22Rv1 (cell line): ENCODE results near the gene SYT6.

Source experiments
- ZFX ChIP-seq: fragments of 450-650 bp; IDR thresholded peaks from 2 replicates; pipeline ENCODE4 v1.6.1; 2017; ENCODE audit warnings: antibody characterized with exemption, borderline replicate concordance
- TF ChIP-seq, protein P1 (sequence below): fragments of 450-650 bp; IDR thresholded peaks from 2 replicates; pipeline ENCODE4 v1.5.1; 2017; ENCODE audit warnings: mild to moderate bottlenecking

DNA sequence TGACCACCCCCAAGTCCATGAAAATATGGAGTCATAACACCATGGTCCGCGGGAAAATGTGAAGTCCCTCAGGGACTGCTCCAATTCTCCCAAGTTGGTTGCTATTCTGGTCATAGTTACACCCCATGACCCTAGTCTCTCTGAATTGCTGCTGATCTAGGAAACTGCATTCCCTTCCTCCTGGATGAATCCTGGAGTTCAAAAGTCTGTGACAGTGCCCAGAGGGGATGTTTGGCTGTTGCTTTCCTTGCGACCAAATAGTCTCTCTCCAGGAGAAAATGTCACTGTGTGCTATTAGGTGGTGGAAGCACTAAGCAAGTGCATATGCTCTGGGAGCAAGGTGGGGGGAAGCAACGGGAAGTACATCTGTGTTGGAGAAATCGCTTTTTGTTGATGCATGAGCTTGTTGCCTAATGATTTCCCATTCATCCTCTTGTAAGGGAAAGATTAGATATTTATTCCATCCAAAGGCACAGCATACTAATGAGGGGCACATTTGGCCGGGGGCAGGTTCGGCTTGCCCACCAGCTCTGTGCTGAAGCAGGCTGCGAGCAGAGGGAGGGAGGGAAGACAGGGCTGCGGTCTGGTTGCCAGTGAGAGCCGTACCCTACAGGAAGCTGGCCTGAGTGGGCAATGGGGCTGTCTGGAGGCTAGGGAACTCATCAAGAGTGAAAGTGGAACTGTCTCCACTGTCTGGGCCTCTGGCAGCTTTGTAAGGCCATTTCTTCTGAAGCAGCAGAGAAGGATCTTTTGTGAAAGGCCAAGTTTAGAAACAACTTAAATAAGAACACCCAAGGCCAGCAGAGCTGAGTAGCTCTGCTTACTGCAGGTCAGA is 27.2 kb downstream of the SYT6 start:
- TF ChIP-seq, protein P1, sequence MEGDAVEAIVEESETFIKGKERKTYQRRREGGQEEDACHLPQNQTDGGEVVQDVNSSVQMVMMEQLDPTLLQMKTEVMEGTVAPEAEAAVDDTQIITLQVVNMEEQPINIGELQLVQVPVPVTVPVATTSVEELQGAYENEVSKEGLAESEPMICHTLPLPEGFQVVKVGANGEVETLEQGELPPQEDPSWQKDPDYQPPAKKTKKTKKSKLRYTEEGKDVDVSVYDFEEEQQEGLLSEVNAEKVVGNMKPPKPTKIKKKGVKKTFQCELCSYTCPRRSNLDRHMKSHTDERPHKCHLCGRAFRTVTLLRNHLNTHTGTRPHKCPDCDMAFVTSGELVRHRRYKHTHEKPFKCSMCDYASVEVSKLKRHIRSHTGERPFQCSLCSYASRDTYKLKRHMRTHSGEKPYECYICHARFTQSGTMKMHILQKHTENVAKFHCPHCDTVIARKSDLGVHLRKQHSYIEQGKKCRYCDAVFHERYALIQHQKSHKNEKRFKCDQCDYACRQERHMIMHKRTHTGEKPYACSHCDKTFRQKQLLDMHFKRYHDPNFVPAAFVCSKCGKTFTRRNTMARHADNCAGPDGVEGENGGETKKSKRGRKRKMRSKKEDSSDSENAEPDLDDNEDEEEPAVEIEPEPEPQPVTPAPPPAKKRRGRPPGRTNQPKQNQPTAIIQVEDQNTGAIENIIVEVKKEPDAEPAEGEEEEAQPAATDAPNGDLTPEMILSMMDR, result no peak
- TF ChIP-seq ZFX, result no peak
